ENCODE measurements around the gene ANGPTL5. TPM values are rescaled to one million over a fixed set of nuclear protein-coding genes. Genes with fewer than 3 reads are reported as not detected.

ANGPTL5 gene
- total RNA-seq, 1 donor from 2014 or later: not detected

DNA sequence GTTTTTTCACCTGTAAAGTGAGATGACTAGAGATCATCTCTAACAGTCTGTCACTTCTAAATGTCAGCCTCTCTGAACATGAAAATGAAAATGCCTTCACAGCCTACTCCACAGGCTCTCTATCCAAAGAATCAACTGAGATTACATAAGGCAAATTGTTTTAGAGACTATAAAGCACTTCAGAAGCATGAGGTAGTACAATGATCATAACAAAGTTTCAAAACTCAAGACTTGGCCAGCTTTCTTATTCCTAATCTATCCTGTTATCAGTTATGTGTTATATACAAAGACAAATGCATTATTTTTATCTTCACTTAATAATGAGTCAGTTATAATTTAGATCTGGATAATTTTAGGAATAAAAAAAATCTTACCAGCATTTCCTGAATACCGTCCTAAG is 21.8 kb downstream of the ANGPTL5 start:
- Mint-ChIP-seq H3K27me3 (ENCODE audit: low read depth) (peaks cover 20% of the 10 kb centered on the region), H3K27ac (ENCODE audit: unreplicated experiment) (no peak overlapping the region), H3K4me3 (ENCODE audit: unreplicated experiment) (no peak overlapping the region), H3K9me3 (ENCODE audit: low read depth) (no peaks in the 10 kb centered on the region), H3K4me1 (ENCODE audit: low read depth) (no peaks in the 10 kb centered on the region), H3K36me3 (ENCODE audit: low read depth) (peaks cover 3% of the 10 kb centered on the region)
- DNase-seq (ENCODE audit: low spot score): no peak
- TF ChIP-seq, protein P1, sequence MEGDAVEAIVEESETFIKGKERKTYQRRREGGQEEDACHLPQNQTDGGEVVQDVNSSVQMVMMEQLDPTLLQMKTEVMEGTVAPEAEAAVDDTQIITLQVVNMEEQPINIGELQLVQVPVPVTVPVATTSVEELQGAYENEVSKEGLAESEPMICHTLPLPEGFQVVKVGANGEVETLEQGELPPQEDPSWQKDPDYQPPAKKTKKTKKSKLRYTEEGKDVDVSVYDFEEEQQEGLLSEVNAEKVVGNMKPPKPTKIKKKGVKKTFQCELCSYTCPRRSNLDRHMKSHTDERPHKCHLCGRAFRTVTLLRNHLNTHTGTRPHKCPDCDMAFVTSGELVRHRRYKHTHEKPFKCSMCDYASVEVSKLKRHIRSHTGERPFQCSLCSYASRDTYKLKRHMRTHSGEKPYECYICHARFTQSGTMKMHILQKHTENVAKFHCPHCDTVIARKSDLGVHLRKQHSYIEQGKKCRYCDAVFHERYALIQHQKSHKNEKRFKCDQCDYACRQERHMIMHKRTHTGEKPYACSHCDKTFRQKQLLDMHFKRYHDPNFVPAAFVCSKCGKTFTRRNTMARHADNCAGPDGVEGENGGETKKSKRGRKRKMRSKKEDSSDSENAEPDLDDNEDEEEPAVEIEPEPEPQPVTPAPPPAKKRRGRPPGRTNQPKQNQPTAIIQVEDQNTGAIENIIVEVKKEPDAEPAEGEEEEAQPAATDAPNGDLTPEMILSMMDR (IDR thresholded peaks at IDR 0.05): no peak

DNA sequence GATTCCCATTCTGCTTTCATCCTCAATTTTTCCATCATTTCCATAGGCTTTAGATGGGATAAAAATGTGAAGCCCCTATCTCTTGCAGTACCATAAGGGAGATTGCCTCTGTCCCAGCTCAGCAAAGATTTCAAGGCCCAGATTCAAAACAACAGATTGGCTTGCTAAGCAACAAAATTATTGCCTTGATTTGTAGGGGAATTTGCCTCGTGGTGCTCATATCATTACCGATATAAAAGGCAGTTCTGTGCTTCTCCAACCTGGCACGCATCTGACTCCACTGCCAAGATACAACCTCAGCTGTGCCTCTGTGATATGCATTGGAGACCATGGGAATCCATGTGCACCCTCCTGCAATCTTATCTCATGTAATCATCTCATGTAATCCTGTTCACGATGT is 26.6 kb downstream of the ANGPTL5 start:
- Mint-ChIP-seq H3K4me3 (ENCODE audit: unreplicated experiment) (no peak overlapping the region), H3K9me3 (ENCODE audit: low read depth) (peaks cover 2% of the 10 kb centered on the region), H3K4me1 (ENCODE audit: low read depth) (no peaks in the 10 kb centered on the region), H3K27ac (ENCODE audit: unreplicated experiment) (no peak overlapping the region), H3K36me3 (ENCODE audit: low read depth) (no peaks in the 10 kb centered on the region), H3K27me3 (ENCODE audit: low read depth) (peaks cover 12% of the 10 kb centered on the region)
- TF ChIP-seq, protein P1 (IDR thresholded peaks at IDR 0.05): no peak
- no peak for DNase-seq (ENCODE audit: low spot score)

DNA sequence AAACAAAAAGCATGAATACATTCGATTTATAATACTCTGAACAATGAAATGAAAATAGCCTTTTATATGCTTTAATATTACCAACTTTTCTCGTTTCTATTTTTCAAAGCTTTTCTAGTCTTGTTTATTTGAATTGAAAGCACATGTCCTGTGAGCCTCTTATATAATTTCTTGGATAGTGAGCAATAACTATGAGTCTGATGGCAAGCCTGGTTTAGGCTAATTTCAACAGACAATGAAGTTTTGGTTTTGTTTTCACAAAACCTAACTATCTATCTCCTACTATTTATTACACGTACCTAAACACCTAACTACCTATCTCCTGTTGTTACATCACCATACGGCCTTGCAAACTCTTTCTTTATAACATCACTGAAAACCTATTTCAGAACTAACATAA is 30.7 kb downstream of the ANGPTL5 start:
- peaks cover 2% of the 10 kb centered on the region for H3K9me3 Mint-ChIP-seq (ENCODE audit: low read depth)
- H3K4me1 Mint-ChIP-seq (ENCODE audit: low read depth): no peaks in the 10 kb centered on the region
- no peak for DNase-seq (ENCODE audit: low spot score)
- TF ChIP-seq, protein P1 (IDR thresholded peaks at IDR 0.05): no peak
- H3K27ac Mint-ChIP-seq (ENCODE audit: unreplicated experiment): no peak overlapping the region
- H3K27me3 Mint-ChIP-seq (ENCODE audit: low read depth): peaks cover 11% of the 10 kb centered on the region
- no peaks in the 10 kb centered on the region for H3K36me3 Mint-ChIP-seq (ENCODE audit: low read depth)
- no peak overlapping the region for H3K4me3 Mint-ChIP-seq (ENCODE audit: unreplicated experiment)

DNA sequence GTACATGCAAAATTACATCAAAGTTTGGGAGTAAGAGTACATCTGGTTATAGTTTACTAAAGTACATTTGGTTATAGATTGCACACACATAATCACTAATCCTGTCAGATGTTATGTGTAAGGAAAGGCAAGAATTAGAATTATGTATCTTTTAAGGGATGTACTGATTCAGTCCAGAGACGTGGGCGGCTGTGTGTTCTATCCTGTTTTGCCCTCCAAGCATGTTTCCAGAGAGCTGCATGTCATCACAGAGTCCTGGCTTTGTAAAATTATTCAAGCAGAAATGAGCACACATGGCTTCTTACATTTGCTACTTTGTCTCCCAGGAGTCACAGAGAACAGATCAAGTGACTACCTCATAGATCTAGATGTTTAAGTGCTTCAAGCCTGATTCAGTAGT is 34.7 kb downstream of the ANGPTL5 start:
- Mint-ChIP-seq H3K4me1 (ENCODE audit: low read depth) (no peaks in the 10 kb centered on the region), H3K27ac (ENCODE audit: unreplicated experiment) (no peak overlapping the region), H3K4me3 (ENCODE audit: unreplicated experiment) (no peak overlapping the region), H3K9me3 (ENCODE audit: low read depth) (peaks cover 3% of the 10 kb centered on the region), H3K27me3 (ENCODE audit: low read depth) (peaks cover 4% of the 10 kb centered on the region), H3K36me3 (ENCODE audit: low read depth) (no peaks in the 10 kb centered on the region)
- TF ChIP-seq, protein P1 (IDR thresholded peaks at IDR 0.05): no peak
- no peak for DNase-seq (ENCODE audit: low spot score)

GRCh38 chr11:101880222-101880621 is 36.1 kb downstream of the ANGPTL5 start:
- H3K27ac Mint-ChIP-seq (ENCODE audit: unreplicated experiment): no peak overlapping the region
- peaks cover 9% of the 10 kb centered on the region for H3K9me3 Mint-ChIP-seq (ENCODE audit: low read depth)
- DNase-seq (ENCODE audit: low spot score): no peak
- H3K4me3 Mint-ChIP-seq (ENCODE audit: unreplicated experiment): no peak overlapping the region
- H3K27me3 Mint-ChIP-seq (ENCODE audit: low read depth): peaks cover 4% of the 10 kb centered on the region
- TF ChIP-seq, protein P1 (IDR thresholded peaks at IDR 0.05): peak; percentile 77
- no peaks in the 10 kb centered on the region for H3K36me3 Mint-ChIP-seq (ENCODE audit: low read depth)
- no peaks in the 10 kb centered on the region for H3K4me1 Mint-ChIP-seq (ENCODE audit: low read depth)
